ENCODE measurements around the gene EFCAB8.

The EFCAB8 gene

DNA sequence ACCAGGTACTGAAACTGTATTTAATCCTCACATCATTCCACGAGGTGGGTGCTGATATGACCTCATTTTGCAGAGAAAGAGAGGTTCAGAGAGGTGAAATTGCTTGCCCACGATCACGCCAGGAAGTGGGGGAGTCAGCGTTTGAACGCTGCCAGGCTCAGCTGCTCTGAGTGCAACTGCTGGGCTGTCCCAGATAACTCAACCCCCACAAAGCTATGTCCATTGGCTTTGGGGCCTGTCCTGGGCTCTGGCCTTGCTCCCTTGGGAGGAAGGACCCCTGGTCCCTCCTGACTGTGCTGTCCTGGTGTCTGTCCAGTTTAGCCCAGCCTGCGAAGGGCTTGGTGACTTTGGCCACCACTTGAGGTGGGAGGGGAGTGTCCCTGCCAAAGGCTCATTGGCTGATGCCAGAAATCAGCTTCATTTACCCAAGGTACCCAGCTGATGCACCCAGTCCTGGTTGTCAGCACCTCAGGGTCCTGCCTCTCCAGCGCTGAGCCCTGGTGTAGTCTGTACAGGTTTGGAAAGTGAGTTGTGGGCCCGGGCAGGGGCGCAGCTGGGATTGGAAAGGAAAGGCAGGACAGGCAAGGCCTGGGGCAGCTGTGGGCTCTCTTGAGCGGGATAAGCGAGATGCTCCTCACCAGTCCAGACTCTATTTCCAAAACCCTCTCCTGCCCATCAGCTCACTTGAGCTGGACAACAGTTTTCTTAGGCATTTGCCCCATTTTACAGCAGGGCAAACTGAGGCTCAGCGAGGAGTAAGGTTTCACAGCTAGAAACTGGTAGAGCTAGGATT lies 107.1 kb downstream of the EFCAB8 start:
- TF ChIP-seq REST (IDR thresholded peaks at IDR 0.05; ENCODE audit: low read depth) (no peak), RAD21 (IDR thresholded peaks at IDR 0.05; ENCODE audit: low read depth) (no peak), ZBTB7A (IDR thresholded peaks at IDR 0.05; ENCODE audit: low read depth) (no peak), CREB1 (IDR thresholded peaks at IDR 0.05; ENCODE audit: low read depth) (no peak), USF1 (IDR thresholded peaks at IDR 0.05) (no peak), NFIC (IDR thresholded peaks at IDR 0.05) (no peak), EP300 (IDR thresholded peaks at IDR 0.05; ENCODE audit: borderline replicate concordance) (no peak)

GRCh38 chr20:32966382-32966781 lies 107.7 kb downstream of the EFCAB8 start:
- TF ChIP-seq, protein P1, sequence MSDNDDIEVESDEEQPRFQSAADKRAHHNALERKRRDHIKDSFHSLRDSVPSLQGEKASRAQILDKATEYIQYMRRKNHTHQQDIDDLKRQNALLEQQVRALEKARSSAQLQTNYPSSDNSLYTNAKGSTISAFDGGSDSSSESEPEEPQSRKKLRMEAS (IDR thresholded peaks at IDR 0.05): no peak
- TF ChIP-seq CEBPB (IDR thresholded peaks at IDR 0.05) (no peak), YY1 (IDR thresholded peaks at IDR 0.05; ENCODE audit: low read depth) (no peak), ZBTB7A (IDR thresholded peaks at IDR 0.05; ENCODE audit: low read depth) (no peak), FOXM1 (IDR thresholded peaks at IDR 0.05; ENCODE audit: borderline replicate concordance, low read depth) (no peak), CREB1 (IDR thresholded peaks at IDR 0.05; ENCODE audit: low read depth) (no peak), TEAD4 (IDR thresholded peaks at IDR 0.05) (no peak), NFIC (IDR thresholded peaks at IDR 0.05) (no peak), RAD21 (IDR thresholded peaks at IDR 0.05; ENCODE audit: low read depth) (no peak), EP300 (IDR thresholded peaks at IDR 0.05; ENCODE audit: borderline replicate concordance) (no peak), TCF12 (IDR thresholded peaks at IDR 0.05; ENCODE audit: low read depth) (no peak), EGR1 (IDR thresholded peaks at IDR 0.05) (no peak), REST (IDR thresholded peaks at IDR 0.05; ENCODE audit: low read depth) (no peak), TAF1 (IDR thresholded peaks at IDR 0.05; ENCODE audit: low read depth) (no peak), USF1 (IDR thresholded peaks at IDR 0.05) (no peak)

GRCh38 chr20:32966881-32967781 lies 108.4 kb downstream of the EFCAB8 start:
- TF ChIP-seq NFIC (IDR thresholded peaks at IDR 0.05) (no peak), FOXM1 (IDR thresholded peaks at IDR 0.05; ENCODE audit: borderline replicate concordance, low read depth) (no peak), TEAD4 (IDR thresholded peaks at IDR 0.05) (no peak), TCF12 (IDR thresholded peaks at IDR 0.05; ENCODE audit: low read depth) (no peak), ZBTB7A (IDR thresholded peaks at IDR 0.05; ENCODE audit: low read depth) (no peak), CREB1 (IDR thresholded peaks at IDR 0.05; ENCODE audit: low read depth) (no peak), YY1 (IDR thresholded peaks at IDR 0.05; ENCODE audit: low read depth) (no peak), RAD21 (IDR thresholded peaks at IDR 0.05; ENCODE audit: low read depth) (no peak), REST (IDR thresholded peaks at IDR 0.05; ENCODE audit: low read depth) (no peak), USF1 (IDR thresholded peaks at IDR 0.05) (no peak), EGR1 (IDR thresholded peaks at IDR 0.05) (no peak), EP300 (IDR thresholded peaks at IDR 0.05; ENCODE audit: borderline replicate concordance) (no peak)
- TF ChIP-seq, protein P1 (IDR thresholded peaks at IDR 0.05): no peak

Data from Ishikawa (cell line).